PC-9 (cell line): ENCODE measurements around the gene PLCB3. TPM values are rescaled to one million over a fixed set of nuclear protein-coding genes. Genes with fewer than 3 reads are reported as not detected.

Source experiments
- BruUV-seq: library from RNA; stranded (reverse); fragments of 400-500 nt; replicated peaks from 2 replicates; lab custom pipeline; 2021; lab: Mats Ljungman, UMichigan
- CTCF ChIA-PET: fragments of 300-600 bp; sonication (Branson Sonifier 250); formaldehyde crosslinking; loops from one replicate; lab custom pipeline; 2022; ENCODE audit warnings: antibody characterized with exemption; lab: Charles Lee
- POLR2A ChIA-PET: fragments of 300-600 bp; sonication (Branson Sonifier 250); formaldehyde crosslinking; loops from one replicate; lab custom pipeline; 2022; ENCODE audit warnings: antibody characterized with exemption; ENCODE audit not compliant: unreplicated experiment; lab: Charles Lee
- DNase-seq, 2 experiments: peaks; one replicate each; pipeline versions ENCODE4 v3.0.0 to v3.0.0-alpha.2; 2015 to 2022; ENCODE audit warnings: mixed read lengths in 1 of 2
- H2AFZ ChIP-seq: fragments of 200-600 bp; sonication (generic); 2 replicates; pipeline ENCODE4 v1.8.1; 2017; ENCODE audit warnings: antibody characterized with exemption
- H3F3A ChIP-seq: fragments of 200-600 bp; sonication (generic); 2 replicates; pipeline ENCODE4 v1.8.1; 2017; ENCODE audit warnings: antibody characterized with exemption, mild to moderate bottlenecking, low read depth; ENCODE audit not compliant: insufficient read depth
- H3K27ac ChIP-seq: fragments of 200-600 bp; sonication (generic); 2 replicates; pipeline ENCODE4 v1.6.1; 2016; ENCODE audit warnings: mixed run types
- H3K27me3 ChIP-seq: fragments of 200-600 bp; sonication (generic); 2 replicates; pipeline ENCODE4 v1.6.1; 2016; ENCODE audit warnings: low read depth, mixed run types; ENCODE audit not compliant: insufficient read depth
- H3K36me3 ChIP-seq: fragments of 200-600 bp; sonication (generic); 2 replicates; pipeline ENCODE4 v1.6.1; 2016; ENCODE audit warnings: low read depth, mixed run types
- H3K4me1 ChIP-seq: fragments of 200-600 bp; sonication (generic); replicated peaks from 2 replicates; pipeline ENCODE4 v1.6.1; 2016; ENCODE audit warnings: mixed run types; ENCODE audit not compliant: insufficient read depth
- H3K4me2 ChIP-seq: fragments of 200-600 bp; sonication (generic); 2 replicates; pipeline ENCODE4 v1.6.1; 2017; ENCODE audit warnings: mixed run types
- H3K4me3 ChIP-seq: fragments of 200-600 bp; sonication (generic); 2 replicates; pipeline ENCODE4 v1.6.1; 2016; ENCODE audit warnings: mixed run types
- H3K79me2 ChIP-seq: fragments of 200-600 bp; sonication (generic); 2 replicates; pipeline ENCODE4 v1.6.1; 2017; ENCODE audit warnings: low read depth, mixed run types
- H3K9me2 ChIP-seq: fragments of 200-600 bp; sonication (generic); 2 replicates; pipeline ENCODE4 v1.8.1; 2017; ENCODE audit warnings: mild to moderate bottlenecking; ENCODE audit not compliant: insufficient read depth
- H3K9me3 ChIP-seq: fragments of 200-600 bp; sonication (generic); 2 replicates; pipeline ENCODE4 v1.8.1; 2016; ENCODE audit warnings: low read depth; ENCODE audit not compliant: insufficient read depth
- H4K20me1 ChIP-seq: fragments of 200-600 bp; sonication (generic); 2 replicates; pipeline ENCODE4 v1.8.1; 2017; ENCODE audit not compliant: insufficient read depth
- CTCF ChIP-seq: fragments of 200-600 bp; sonication (generic); conservative IDR thresholded peaks from 2 replicates; pipeline ENCODE4 v1.6.1; 2017; ENCODE audit warnings: mixed run types, antibody characterized with exemption, mild to moderate bottlenecking, moderate library complexity
- EZH2 ChIP-seq: fragments of 200-600 bp; sonication (generic); IDR thresholded peaks from 2 replicates; pipeline ENCODE4 v1.8.0; 2017; ENCODE audit warnings: antibody characterized with exemption, low read depth
- intact Hi-C: fragments of 100-400 bp; cut with micrococcal nuclease; formaldehyde crosslinking; loops from one replicate; pipeline ENCODE4 v1.10.0; 2022; ENCODE audit not compliant: unreplicated experiment
- total RNA-seq: library from RNA; stranded (reverse); gene quantifications from 2 replicates; pipeline ENCODE4 v1.2.3, GENCODE V29; 2021

The PLCB3 gene
- total RNA-seq, 1 experiment from 2014 or later: 79.6 TPM

GRCh38 chr11:64281957-64282770 is 30.8 kb downstream of the PLCB3 start:
- Histone ChIP-seq H4K20me1 (no peaks in the 10 kb centered on the region), H3K9me2 (no peaks in the 10 kb centered on the region), H2AFZ (no peak overlapping the region), H3K4me1 (peaks cover 23% of the 10 kb centered on the region), H3F3A (peaks cover 26% of the 10 kb centered on the region; the same call in 1 of the 2 replicates), H3K4me2 (no peak overlapping the region), H3K4me3 (no peak overlapping the region), H3K27ac (no peak overlapping the region), H3K79me2 (peaks cover 15% of the 10 kb centered on the region; the same call in 1 of the 2 replicates), H3K36me3 (no peaks in the 10 kb centered on the region), H3K27me3 (no peaks in the 10 kb centered on the region), H3K9me3 (no peaks in the 10 kb centered on the region)
- CTCF ChIA-PET: interaction anchor here (0.6 to 0.7 kb wide), 2 partner anchors 75 to 96 kb away, joined by 3 to 7 read pairs; partner anchors contain the start of gene STIP1
- peak in 1 of 2 experiments; percentile 21 for DNase-seq
- BruUV-seq: no TSS peak
- intact Hi-C loops: no loop called here
- POLR2A ChIA-PET: interaction anchor here (0.6 kb wide), 1 partner anchor 30 kb away, joined by 7 read pairs; no protein-coding TSS in a partner anchor
- TF ChIP-seq CTCF (no peak), EZH2 (no peak)

- Histone ChIP-seq H3K27ac (no peak overlapping the region), H3K79me2 (peaks cover 15% of the 10 kb centered on the region; the same call in 1 of the 2 replicates), H3K27me3 (no peaks in the 10 kb centered on the region), H3K4me1 (peaks cover 22% of the 10 kb centered on the region), H3K36me3 (no peaks in the 10 kb centered on the region), H3K9me3 (no peaks in the 10 kb centered on the region), H3K9me2 (no peaks in the 10 kb centered on the region), H3K4me2 (peak overlapping the region; percentile 82; the same call in 1 of the 2 replicates), H3K4me3 (no peak overlapping the region), H3F3A (peaks cover 17% of the 10 kb centered on the region; the same call in 1 of the 2 replicates), H2AFZ (no peak overlapping the region), H4K20me1 (no peaks in the 10 kb centered on the region)
- peak in 1 of 2 experiments; percentile 15 for DNase-seq
- intact Hi-C loops: no loop called here
- TF ChIP-seq CTCF: no peak
- no peak for TF ChIP-seq EZH2
- no TSS peak for BruUV-seq
- ChIA-PET POLR2A (no interaction called here), CTCF (interaction anchor here (0.6 to 0.7 kb wide), 3 partner anchors 23 to 98 kb away, joined by 3 to 7 read pairs (median 3); no protein-coding TSS in a partner anchor)
Measured at GRCh38 chr11:64283092-64283491, 31.8 kb downstream of the PLCB3 start.

GRCh38 chr11:64284048-64284961 is 33.0 kb downstream of the PLCB3 start, which contains the start of gene BAD:
Gene BAD, minus strand, starts transcription at chr11:64284665. Its CDS starts 297 bp downstream, at chr11:64284368.
- H3K4me2 ChIP-seq: peak within 1 kb of the TSS; percentile 82
- H3K36me3 ChIP-seq: no peaks in the 10 kb centered on the region
- peaks cover 15% of the 10 kb centered on the region; the same call in 1 of the 2 replicates for H3K79me2 ChIP-seq
- no peaks in the 10 kb centered on the region for H3K9me3 ChIP-seq
- POLR2A ChIA-PET: interaction anchor here (0.5 to 0.7 kb wide), 3 partner anchors 13 to 17 kb away, joined by 3 to 5 read pairs (median 5); no protein-coding TSS in a partner anchor
- intact Hi-C loops: loop anchor here (1.0 kb wide), 1 partner anchor 21 kb away; the partner anchor contains the start of gene ESRRA
- H3K4me1 ChIP-seq: peaks cover 22% of the 10 kb centered on the region
- H2AFZ ChIP-seq: peak within 1 kb of the TSS; percentile 83
- CTCF ChIA-PET: interaction anchor here (0.6 to 1.5 kb wide), 7 partner anchors 13 to 564 kb away, joined by 3 to 7 read pairs (median 4); no protein-coding TSS in a partner anchor
- no peaks in the 10 kb centered on the region for H3K27me3 ChIP-seq
- H3F3A ChIP-seq: peaks cover 17% of the 10 kb centered on the region; the same call in 1 of the 2 replicates
- peak within 1 kb of the TSS; percentile 67 for H3K4me3 ChIP-seq
- TF ChIP-seq CTCF (no peak), EZH2 (no peak)
- peak; percentile 87 to 95 for DNase-seq
- H3K9me2 ChIP-seq: no peaks in the 10 kb centered on the region
- no peaks in the 10 kb centered on the region for H4K20me1 ChIP-seq
- H3K27ac ChIP-seq: peak within 1 kb of the TSS; percentile 54
- BruUV-seq: no TSS peak
